Sigmoid colon (tissue), 4 donors: ENCODE measurements around the gene RNF17.

Source experiments
- POLR2A ChIP-seq, 2 donors: fragments of 450-650 bp; IDR thresholded peaks; one replicate each; pipeline ENCODE4 v1.6.1; 2016; ENCODE audit warnings: antibody characterized with exemption in 2 of 2, mild to moderate bottlenecking in 2 of 2, moderate library complexity in 2 of 2
- POLR2AphosphoS5 ChIP-seq, 4 donors: sonication (generic); formaldehyde crosslinking; IDR thresholded peaks; one replicate each; pipeline ENCODE4 v1.6.1; 2017; ENCODE audit warnings: antibody characterized with exemption in 4 of 4

DNA sequence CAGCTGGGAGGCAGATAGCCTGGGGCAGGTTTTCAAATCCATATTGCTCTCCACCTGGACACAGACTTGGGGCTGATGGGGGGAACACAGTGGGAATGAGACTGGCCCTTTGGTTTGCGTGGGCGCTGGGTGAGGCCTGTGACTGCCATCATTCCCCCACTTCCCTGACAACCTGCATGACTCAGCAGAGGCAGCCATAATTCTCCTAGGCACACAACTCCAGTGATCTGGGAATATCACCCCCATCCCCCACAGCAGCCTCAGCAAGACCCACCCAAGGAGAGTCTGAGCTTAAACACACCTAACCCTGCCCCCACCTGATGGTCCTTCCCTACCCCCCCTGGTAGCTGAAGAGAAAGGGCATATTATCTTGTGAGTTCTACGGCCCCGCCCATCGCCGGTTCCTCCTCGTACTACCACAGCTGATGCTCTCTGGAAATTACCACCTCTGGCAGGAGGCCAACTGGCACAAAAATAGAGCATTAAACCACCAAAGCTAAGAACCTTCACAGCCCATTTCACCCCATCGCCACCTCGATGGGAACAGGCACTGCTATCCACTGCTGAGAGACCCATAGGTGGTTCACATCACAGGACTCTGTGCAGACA lies 71.0 kb downstream of the RNF17 start:
- TF ChIP-seq POLR2A (IDR thresholded peaks at IDR 0.05) (no peak), POLR2AphosphoS5 (IDR thresholded peaks at IDR 0.05) (no peak)
